H9 (cell line): ENCODE data around the gene ITPR2. TPM values are rescaled to one million over a fixed set of nuclear protein-coding genes. Genes with fewer than 3 reads are reported as not detected.
A peak's percentile ranks its signal among the peaks of the same experiment; 100 is the strongest.

Experiments used
- DNase-seq: peaks from one replicate; pipeline ENCODE4 v3.0.0-alpha.2; 2017
- H2AFZ ChIP-seq: one replicate; pipeline ENCODE4 v1.6.1; 2013; ENCODE audit warnings: mild to moderate bottlenecking, low read length, control low read depth, moderate library complexity
- H2AK5ac ChIP-seq: 2 replicates; pipeline ENCODE4 v1.6.1; 2013; ENCODE audit warnings: low read length, control low read depth, mixed read lengths; ENCODE audit not compliant: insufficient read length
- H2BK120ac ChIP-seq: one replicate; pipeline ENCODE4 v1.6.1; 2013; ENCODE audit warnings: low read depth, mild to moderate bottlenecking, low read length, control low read depth, inconsistent platforms; ENCODE audit not compliant: poor library complexity, severe bottlenecking
- H2BK12ac ChIP-seq: 2 replicates; pipeline ENCODE4 v1.6.1; 2013; ENCODE audit warnings: low read length, control low read depth, mixed read lengths, low read depth; ENCODE audit not compliant: insufficient read length
- H2BK15ac ChIP-seq: 2 replicates; pipeline ENCODE4 v1.6.1; 2013; ENCODE audit warnings: low read depth, low read length, control low read depth
- H2BK20ac ChIP-seq: one replicate; pipeline ENCODE4 v1.6.1; 2013; ENCODE audit warnings: low read depth, mild to moderate bottlenecking, low read length, control low read depth, inconsistent platforms; ENCODE audit not compliant: poor library complexity, severe bottlenecking
- H2BK5ac ChIP-seq: 2 replicates; pipeline ENCODE4 v1.6.1; 2013; ENCODE audit warnings: low read length, control low read depth, mixed read lengths; ENCODE audit not compliant: insufficient read length
- H3K14ac ChIP-seq: 2 replicates; pipeline ENCODE4 v1.6.1; 2013; ENCODE audit warnings: low read length, control low read depth; ENCODE audit not compliant: insufficient read depth
- H3K18ac ChIP-seq: 2 replicates; pipeline ENCODE4 v1.6.1; 2013; ENCODE audit warnings: low read depth, mild to moderate bottlenecking, mixed read lengths, low read length, control low read depth; ENCODE audit not compliant: insufficient read length
- H3K23ac ChIP-seq: 2 replicates; pipeline ENCODE4 v1.6.1; 2013; ENCODE audit warnings: low read length, control low read depth, mixed read lengths, low read depth; ENCODE audit not compliant: insufficient read length
- H3K23me2 ChIP-seq: 2 replicates; pipeline ENCODE4 v1.6.1; 2013; ENCODE audit warnings: low read depth, mild to moderate bottlenecking, mixed read lengths, low read length, control low read depth; ENCODE audit not compliant: insufficient read length, poor library complexity, severe bottlenecking
- H3K27ac ChIP-seq: 2 replicates; pipeline ENCODE4 v1.5.1; 2013; ENCODE audit warnings: low read length, control low read depth, mixed read lengths, low read depth; ENCODE audit not compliant: insufficient read length
- H3K27me3 ChIP-seq: 2 replicates; pipeline ENCODE4 v1.6.1; 2013; ENCODE audit warnings: low read length, control low read depth, inconsistent platforms; ENCODE audit not compliant: insufficient read depth
- H3K4ac ChIP-seq: 2 replicates; pipeline ENCODE4 v1.6.1; 2013; ENCODE audit warnings: low read depth, mild to moderate bottlenecking, control low read depth, inconsistent platforms, low read length, moderate library complexity
- H3K4me1 ChIP-seq: 2 replicates; pipeline ENCODE4 v1.6.1; 2013; ENCODE audit warnings: low read length, control low read depth, inconsistent platforms; ENCODE audit not compliant: insufficient read depth
- H3K4me2 ChIP-seq: 2 replicates; pipeline ENCODE4 v1.6.1; 2013; ENCODE audit warnings: low read length, control low read depth, mixed read lengths; ENCODE audit not compliant: insufficient read length, insufficient read depth
- H3K56ac ChIP-seq: 2 replicates; pipeline ENCODE4 v1.6.1; 2013; ENCODE audit warnings: low read depth, mild to moderate bottlenecking, mixed read lengths, low read length, control low read depth; ENCODE audit not compliant: insufficient read length
- H3K79me1 ChIP-seq: 2 replicates; pipeline ENCODE4 v1.6.1; 2013; ENCODE audit warnings: low read depth, mild to moderate bottlenecking, moderate library complexity, low read length, control low read depth, inconsistent platforms; ENCODE audit not compliant: insufficient read depth, poor library complexity, severe bottlenecking
- H3K79me2 ChIP-seq: 2 replicates; pipeline ENCODE4 v1.6.1; 2013; ENCODE audit warnings: low read length, control low read depth, inconsistent platforms; ENCODE audit not compliant: insufficient read depth
- H3K9ac ChIP-seq: 2 replicates; pipeline ENCODE4 v1.6.1; 2013; ENCODE audit warnings: low read length, control low read depth, mixed read lengths; ENCODE audit not compliant: insufficient read length; ENCODE audit errors: extremely low read depth
- H3K9me3 ChIP-seq: one replicate; pipeline ENCODE4 v1.6.1; 2013; ENCODE audit warnings: low read depth, low read length, inconsistent platforms; ENCODE audit not compliant: control insufficient read depth
- H3T11ph ChIP-seq: one replicate; pipeline ENCODE4 v1.6.1; 2013; ENCODE audit warnings: mild to moderate bottlenecking, low read length, control low read depth, inconsistent platforms
- H4K20me1 ChIP-seq: one replicate; pipeline ENCODE4 v1.6.1; 2013; ENCODE audit not compliant: control insufficient read depth, insufficient read length, insufficient read depth
- H4K5ac ChIP-seq: 2 replicates; pipeline ENCODE4 v1.6.1; 2013; ENCODE audit warnings: low read depth, mild to moderate bottlenecking, mixed read lengths, low read length, control low read depth; ENCODE audit not compliant: insufficient read length
- H4K8ac ChIP-seq: replicated peaks from 2 replicates; pipeline ENCODE4 v1.6.1; 2013; ENCODE audit warnings: low read length, control low read depth, mixed read lengths, low read depth; ENCODE audit not compliant: insufficient read length
- H4K91ac ChIP-seq: 2 replicates; pipeline ENCODE4 v1.6.1; 2013; ENCODE audit warnings: low read depth, mild to moderate bottlenecking, moderate library complexity, mixed read lengths, low read length, control low read depth; ENCODE audit not compliant: insufficient read length
- H3K27ac Mint-ChIP-seq, 3 experiments: 2 replicates in 2 of 3; 3 replicates in 1 of 3; pipeline ENCODE4 v1.8.0; 2020 to 2021; ENCODE audit warnings: mixed read lengths in 3 of 3, mild to moderate bottlenecking in 1 of 3, moderate library complexity in 1 of 3
- H3K27me3 Mint-ChIP-seq: 2 replicates; pipeline ENCODE4 v1.8.0; 2021; ENCODE audit warnings: low read depth, mild to moderate bottlenecking, moderate library complexity, mixed read lengths
- H3K36me3 Mint-ChIP-seq, 3 experiments: 2 replicates in 2 of 3; 3 replicates in 1 of 3; pipeline ENCODE4 v1.8.0; 2020 to 2021; ENCODE audit warnings: low read depth in 3 of 3, mixed read lengths in 3 of 3; ENCODE audit not compliant: insufficient read depth in 1 of 3
- H3K4me1 Mint-ChIP-seq, 2 experiments: 2 replicates each; pipeline ENCODE4 v1.8.0; 2020; ENCODE audit warnings: mixed read lengths in 2 of 2
- H3K4me3 Mint-ChIP-seq, 2 experiments: 2 replicates in 1 of 2; 3 replicates in 1 of 2; pipeline ENCODE4 v1.8.0; 2020 to 2021; ENCODE audit warnings: mild to moderate bottlenecking in 2 of 2, mixed read lengths in 2 of 2, moderate library complexity in 1 of 2
- H3K9me3 Mint-ChIP-seq, 2 experiments: 2 replicates in 1 of 2; 3 replicates in 1 of 2; pipeline ENCODE4 v1.8.0; 2020; ENCODE audit warnings: mild to moderate bottlenecking in 2 of 2, mixed read lengths in 2 of 2, moderate library complexity in 1 of 2
- CTCF ChIP-seq: fragments of 200-600 bp; sonication (generic); conservative IDR thresholded peaks from 3 replicates; pipeline ENCODE4 v1.8.0; 2021; ENCODE audit warnings: antibody characterized with exemption, mild to moderate bottlenecking
- WGBS: extraction: QIAGEN DNeasy Blood & Tissue Kit; methylation state at CpG from one replicate; pipeline ENCODE4 v1.1.7; 2013; ENCODE audit warnings: missing lambda C conversion rate, low lambda C conversion rate, mixed read lengths; ENCODE audit not compliant: insufficient read length; ENCODE audit errors: extremely low coverage; 5-methylcytosine and 5-hydroxymethylcytosine counted together
- total RNA-seq: library from RNA; stranded (reverse); gene quantifications from 2 replicates; pipeline ENCODE4 v1.2.1, GENCODE V29; 2021

ITPR2 gene
- total RNA-seq, 1 experiment from 2014 or later, result 14.8 TPM

- no peak overlapping the region for H2BK12ac ChIP-seq
- no peak overlapping the region for H3K9ac ChIP-seq
- H3K23me2 ChIP-seq, result no peaks in the 10 kb centered on the region
- no peaks in the 10 kb centered on the region for H3K9me3 ChIP-seq
- no peak overlapping the region for H3T11ph ChIP-seq
- no peak overlapping the region for H3K14ac ChIP-seq
- Mint-ChIP-seq H3K27ac (peak overlapping the region; percentile 3 to 87 (median 85)), H3K36me3 (peaks cover 11 to 24% (median 20%) of the 10 kb centered on the region in 3 experiments; a peak in 6 of 7 replicates), H3K4me3 (no peak overlapping the region), H3K27me3 (no peaks in the 10 kb centered on the region), H3K4me1 (peaks cover 3 to 4% of the 10 kb centered on the region in 2 experiments), H3K9me3 (no peaks in the 10 kb centered on the region; a peak in 1 of 5 replicates)
- no peak overlapping the region for H2AFZ ChIP-seq
- DNase-seq, result no peak
- no peaks in the 10 kb centered on the region for H3K27me3 ChIP-seq
- no peak overlapping the region for H3K4me2 ChIP-seq
- H3K4me1 ChIP-seq, result 0 out of 2 replicates have a peak, but pooled peaks cover 2% of the 10 kb centered on the region
- no peak overlapping the region for H2BK15ac ChIP-seq
- no peak overlapping the region for H2BK120ac ChIP-seq
- no peak overlapping the region for H4K91ac ChIP-seq
- H2BK20ac ChIP-seq, result no peak overlapping the region
- no peak overlapping the region for H3K27ac ChIP-seq
- H4K8ac ChIP-seq, result no peak overlapping the region
- no peak overlapping the region for H3K18ac ChIP-seq
- no peak overlapping the region for H3K4ac ChIP-seq
- no CpG with 5 or more reads among the region's 4 CpGs for WGBS
- no peak overlapping the region for H2BK5ac ChIP-seq
- no peak for TF ChIP-seq CTCF
- no peak overlapping the region for H3K23ac ChIP-seq
- no peak overlapping the region for H2AK5ac ChIP-seq
- H3K79me2 ChIP-seq, result no peaks in the 10 kb centered on the region
- no peaks in the 10 kb centered on the region for H4K20me1 ChIP-seq
- no peak overlapping the region for H4K5ac ChIP-seq
- H3K56ac ChIP-seq, result no peak overlapping the region
- H3K79me1 ChIP-seq, result no peaks in the 10 kb centered on the region
Measured at GRCh38 chr12:26700430-26700829, 132.6 kb downstream of the ITPR2 start.
